GM21529 (cell line): ENCODE measurements around the gene IFNA16.
"Not testable (repeated sequence)": the region's sequence is repeated elsewhere in the genome, so short reads cannot be mapped to it uniquely, and the experiment has no call there.

Experiments used
- ATAC-seq: cut with Tn5 transposase; IDR thresholded peaks from one replicate; pipeline ENCODE4 v1.9.1; 2021; ENCODE audit not compliant: unreplicated experiment

IFNA16 gene

GRCh38 chr9:21202105-21202504 lies 15.0 kb downstream of the IFNA16 start, which contains the start of gene IFNA7:
Gene IFNA7, minus strand, starts transcription at chr9:21202205. Its CDS starts 40 bp downstream, at chr9:21202165.
- not testable (repeated sequence) for ATAC-seq

GRCh38 chr9:21194867-21195776 lies 22.0 kb downstream of the IFNA16 start:
- ATAC-seq, result peak; percentile 96

- not testable (repeated sequence) for ATAC-seq
Observed at GRCh38 chr9:21187487-21187886, 29.6 kb downstream of the IFNA16 start, which contains the start of gene IFNA4. Gene IFNA4, minus strand, starts transcription at chr9:21187587. Its CDS starts 56 bp downstream, at chr9:21187531.

GRCh38 chr9:21182810-21183736 lies 34.0 kb downstream of the IFNA16 start:
- peak; percentile 98 for ATAC-seq

- ATAC-seq, result no peak
Observed at GRCh38 chr9:21174671-21175070, 42.4 kb downstream of the IFNA16 start.

GRCh38 chr9:21172156-21172555 lies 45.0 kb downstream of the IFNA16 start:
- no peak for ATAC-seq

GRCh38 chr9:21171351-21171750 lies 45.8 kb downstream of the IFNA16 start:
- ATAC-seq, result no peak

- ATAC-seq, result not testable (repeated sequence)
Observed at GRCh38 chr9:21166560-21166959, 50.6 kb downstream of the IFNA16 start, which contains the start of gene IFNA21. Gene IFNA21, minus strand, starts transcription at chr9:21166660. Its CDS starts 48 bp downstream, at chr9:21166612.
